ENCODE data around the gene DTNBP1. TPM values are rescaled to one million over a fixed set of nuclear protein-coding genes. Genes with fewer than 3 reads are reported as not detected.

The DTNBP1 gene
- total RNA-seq, 1 experiment from 2014 or later = 12.8 TPM

- TF ChIP-seq, protein P1, sequence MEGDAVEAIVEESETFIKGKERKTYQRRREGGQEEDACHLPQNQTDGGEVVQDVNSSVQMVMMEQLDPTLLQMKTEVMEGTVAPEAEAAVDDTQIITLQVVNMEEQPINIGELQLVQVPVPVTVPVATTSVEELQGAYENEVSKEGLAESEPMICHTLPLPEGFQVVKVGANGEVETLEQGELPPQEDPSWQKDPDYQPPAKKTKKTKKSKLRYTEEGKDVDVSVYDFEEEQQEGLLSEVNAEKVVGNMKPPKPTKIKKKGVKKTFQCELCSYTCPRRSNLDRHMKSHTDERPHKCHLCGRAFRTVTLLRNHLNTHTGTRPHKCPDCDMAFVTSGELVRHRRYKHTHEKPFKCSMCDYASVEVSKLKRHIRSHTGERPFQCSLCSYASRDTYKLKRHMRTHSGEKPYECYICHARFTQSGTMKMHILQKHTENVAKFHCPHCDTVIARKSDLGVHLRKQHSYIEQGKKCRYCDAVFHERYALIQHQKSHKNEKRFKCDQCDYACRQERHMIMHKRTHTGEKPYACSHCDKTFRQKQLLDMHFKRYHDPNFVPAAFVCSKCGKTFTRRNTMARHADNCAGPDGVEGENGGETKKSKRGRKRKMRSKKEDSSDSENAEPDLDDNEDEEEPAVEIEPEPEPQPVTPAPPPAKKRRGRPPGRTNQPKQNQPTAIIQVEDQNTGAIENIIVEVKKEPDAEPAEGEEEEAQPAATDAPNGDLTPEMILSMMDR (IDR thresholded peaks at IDR 0.05; ENCODE audit: unreplicated experiment) = no peak
- H3K4me1 Mint-ChIP-seq (ENCODE audit: low read depth, unreplicated experiment) = peaks cover 18% of the 10 kb centered on the region
- no peaks in the 10 kb centered on the region for H3K36me3 Mint-ChIP-seq (ENCODE audit: insufficient read depth, unreplicated experiment)
- no peak overlapping the region for H3K27ac Mint-ChIP-seq (ENCODE audit: unreplicated experiment)
- CTCF ChIA-PET = no interaction called here
- BruUV-seq (replicated peaks) = no TSS peak
- H3K9me3 Mint-ChIP-seq (ENCODE audit: low read depth, unreplicated experiment) = no peaks in the 10 kb centered on the region
- intact Hi-C loops (cut with micrococcal nuclease; ENCODE audit: unreplicated experiment) = no loop called here
- no peaks in the 10 kb centered on the region for H3K27me3 Mint-ChIP-seq (ENCODE audit: unreplicated experiment)
- no peak for DNase-seq
- no peak overlapping the region for H3K4me3 Mint-ChIP-seq (ENCODE audit: low read depth, unreplicated experiment)
These were observed 88.8 kb downstream of the DTNBP1 start for GRCh38 chr6:15574023-15574422.

- H3K4me1 Mint-ChIP-seq (ENCODE audit: low read depth, unreplicated experiment) = peaks cover 19% of the 10 kb centered on the region
- no peaks in the 10 kb centered on the region for H3K27me3 Mint-ChIP-seq (ENCODE audit: unreplicated experiment)
- intact Hi-C loops (cut with micrococcal nuclease; ENCODE audit: unreplicated experiment) = no loop called here
- CTCF ChIA-PET = no interaction called here
- TF ChIP-seq, protein P1 (IDR thresholded peaks at IDR 0.05; ENCODE audit: unreplicated experiment) = no peak
- no TSS peak for BruUV-seq (replicated peaks)
- no peaks in the 10 kb centered on the region for H3K9me3 Mint-ChIP-seq (ENCODE audit: low read depth, unreplicated experiment)
- no peaks in the 10 kb centered on the region for H3K36me3 Mint-ChIP-seq (ENCODE audit: insufficient read depth, unreplicated experiment)
- no peak overlapping the region for H3K4me3 Mint-ChIP-seq (ENCODE audit: low read depth, unreplicated experiment)
- no peak overlapping the region for H3K27ac Mint-ChIP-seq (ENCODE audit: unreplicated experiment)
- no peak for DNase-seq
These were observed 89.4 kb downstream of the DTNBP1 start for GRCh38 chr6:15573384-15573783.

DNA sequence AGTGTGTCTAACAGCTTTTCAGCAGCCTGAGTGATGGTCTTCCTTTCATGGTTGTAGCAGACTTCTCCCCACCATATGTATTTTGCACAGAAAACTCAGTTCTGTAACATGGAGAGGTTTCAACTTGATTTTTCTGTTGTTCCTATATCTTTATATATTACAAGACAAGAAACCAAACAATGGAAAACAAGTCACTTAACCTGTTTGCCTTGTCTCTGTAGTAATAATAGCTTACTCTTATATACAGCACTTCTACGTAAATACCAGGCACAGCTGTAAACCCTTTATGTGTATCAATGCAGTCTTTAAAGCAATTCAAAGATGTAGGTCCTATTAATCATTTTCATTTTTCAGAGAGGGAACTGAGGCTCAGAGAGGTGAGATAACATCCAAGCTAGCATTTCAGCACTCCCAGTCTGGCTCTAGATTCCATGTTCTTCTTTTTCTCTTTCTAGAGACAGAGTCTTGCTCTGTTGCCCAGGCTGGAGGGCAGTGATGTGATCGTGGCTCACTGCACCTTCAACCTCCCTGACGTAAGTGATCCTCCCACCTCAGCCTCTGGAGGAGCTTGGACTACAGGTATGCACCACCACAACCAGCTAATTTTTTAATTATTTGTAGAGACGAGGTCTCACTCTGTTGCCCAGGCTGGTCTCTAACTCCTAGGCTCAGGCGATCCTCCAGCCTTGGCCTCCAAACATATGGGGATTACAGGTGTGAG is 90.4 kb downstream of the DTNBP1 start:
- H3K27ac Mint-ChIP-seq (ENCODE audit: unreplicated experiment) = no peak overlapping the region
- DNase-seq = no peak
- no peak overlapping the region for H3K4me3 Mint-ChIP-seq (ENCODE audit: low read depth, unreplicated experiment)
- H3K4me1 Mint-ChIP-seq (ENCODE audit: low read depth, unreplicated experiment) = peaks cover 10% of the 10 kb centered on the region
- intact Hi-C loops (cut with micrococcal nuclease; ENCODE audit: unreplicated experiment) = no loop called here
- TF ChIP-seq, protein P1 (IDR thresholded peaks at IDR 0.05; ENCODE audit: unreplicated experiment) = no peak
- BruUV-seq (replicated peaks) = no TSS peak
- no peaks in the 10 kb centered on the region for H3K27me3 Mint-ChIP-seq (ENCODE audit: unreplicated experiment)
- CTCF ChIA-PET = interaction anchor here (0.6 kb wide), 1 partner anchor 589 kb away, joined by 3 read pairs; no protein-coding TSS in a partner anchor
- no peaks in the 10 kb centered on the region for H3K9me3 Mint-ChIP-seq (ENCODE audit: low read depth, unreplicated experiment)
- no peaks in the 10 kb centered on the region for H3K36me3 Mint-ChIP-seq (ENCODE audit: insufficient read depth, unreplicated experiment)

DNA sequence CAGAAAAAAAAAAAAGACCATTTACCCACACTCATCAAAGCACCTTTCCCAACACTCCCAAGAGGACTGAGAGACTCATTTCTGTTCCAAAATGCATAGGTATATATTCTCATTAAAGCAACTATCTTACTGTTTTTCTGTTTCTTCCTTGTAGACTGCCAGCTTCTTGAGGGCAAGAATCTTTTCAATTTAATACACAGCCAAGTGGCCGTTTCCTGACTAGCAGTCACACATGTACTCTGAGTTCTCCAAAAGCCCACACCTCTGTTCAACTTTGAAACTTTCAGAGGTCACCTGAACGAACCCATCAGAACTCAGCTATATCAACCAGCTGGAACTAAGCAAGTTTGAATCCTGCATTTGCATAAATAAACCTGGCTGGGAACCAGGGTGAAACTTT is 92.7 kb downstream of the DTNBP1 start:
- no TSS peak for BruUV-seq (replicated peaks)
- CTCF ChIA-PET = no interaction called here
- H3K36me3 Mint-ChIP-seq (ENCODE audit: insufficient read depth, unreplicated experiment) = no peaks in the 10 kb centered on the region
- TF ChIP-seq, protein P1 (IDR thresholded peaks at IDR 0.05; ENCODE audit: unreplicated experiment) = no peak
- H3K4me3 Mint-ChIP-seq (ENCODE audit: low read depth, unreplicated experiment) = no peak overlapping the region
- intact Hi-C loops (cut with micrococcal nuclease; ENCODE audit: unreplicated experiment) = no loop called here
- no peak for DNase-seq
- no peaks in the 10 kb centered on the region for H3K9me3 Mint-ChIP-seq (ENCODE audit: low read depth, unreplicated experiment)
- no peaks in the 10 kb centered on the region for H3K27me3 Mint-ChIP-seq (ENCODE audit: unreplicated experiment)
- peaks cover 9% of the 10 kb centered on the region for H3K4me1 Mint-ChIP-seq (ENCODE audit: low read depth, unreplicated experiment)
- no peak overlapping the region for H3K27ac Mint-ChIP-seq (ENCODE audit: unreplicated experiment)
